GM10847 (cell line): ENCODE results near the gene STAC.

Source experiments
- POLR2A ChIP-seq: IDR thresholded peaks from 2 replicates; pipeline ENCODE4 v1.6.1; 2011; ENCODE audit not compliant: insufficient read length; ENCODE audit errors: extremely low read depth

Gene STAC

GRCh38 chr3:36524560-36524959 is 144.3 kb downstream of the STAC start:
- no peak for TF ChIP-seq POLR2A

- no peak for TF ChIP-seq POLR2A
Measured at GRCh38 chr3:36525115-36525801, 145.0 kb downstream of the STAC start.

DNA sequence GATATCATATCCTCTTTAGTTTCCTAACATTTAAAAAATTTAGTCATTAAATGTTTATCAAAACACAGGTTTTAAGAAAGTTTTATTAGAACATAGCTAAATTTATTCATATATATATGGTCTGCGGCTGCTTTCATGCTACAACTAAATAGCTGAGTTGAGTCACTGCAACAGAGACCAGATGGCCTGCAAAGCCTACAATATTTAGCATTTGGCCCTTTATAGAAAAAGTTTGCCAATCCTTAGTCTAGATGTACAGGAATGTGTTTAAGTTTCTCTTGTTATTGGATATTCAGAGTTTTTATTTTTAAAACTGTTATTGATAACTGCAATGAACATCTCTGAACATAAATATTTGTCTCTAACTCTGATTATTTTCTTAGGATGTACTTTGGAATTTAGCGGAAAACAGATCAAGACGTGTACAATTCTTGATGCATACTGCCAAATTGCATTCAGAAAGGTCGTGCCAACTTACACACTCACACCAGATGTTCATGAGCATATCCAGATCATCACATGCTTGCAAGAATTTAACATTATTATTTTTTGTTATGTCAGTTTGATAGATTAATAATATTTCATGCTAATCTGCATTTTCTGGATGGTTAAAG is 157.9 kb downstream of the STAC start:
- no peak for TF ChIP-seq POLR2A

DNA sequence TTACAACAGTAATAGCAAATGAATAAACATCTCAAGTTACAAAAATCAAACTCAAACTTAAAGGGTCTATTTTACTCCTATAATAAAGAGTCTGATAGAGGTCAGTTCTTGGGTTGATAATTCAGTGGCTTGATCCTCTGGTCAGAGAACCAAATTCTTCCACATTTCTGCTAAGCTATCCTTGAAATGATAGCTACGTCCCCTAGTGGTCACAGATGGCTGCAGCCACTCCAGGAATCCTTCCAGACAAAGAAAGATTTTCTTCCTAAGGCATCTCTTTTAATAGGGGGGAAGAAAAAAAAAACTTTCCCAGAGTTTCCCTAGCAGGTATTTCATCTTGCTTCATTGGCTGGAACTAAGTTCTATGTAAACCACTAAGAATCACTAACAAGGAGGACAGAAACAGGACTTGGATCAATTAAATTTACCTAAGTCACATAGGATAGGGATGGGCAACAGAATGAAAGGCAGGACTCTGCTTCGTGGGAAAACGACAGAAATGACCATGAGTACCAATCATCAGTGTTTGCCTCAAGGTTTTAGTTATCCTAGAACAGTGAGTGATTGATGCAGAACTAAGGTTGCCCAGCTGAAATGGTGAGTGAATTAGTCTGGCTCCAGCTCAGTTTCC is 160.7 kb downstream of the STAC start:
- TF ChIP-seq POLR2A, result no peak

- TF ChIP-seq POLR2A, result no peak
Measured at GRCh38 chr3:36542186-36542585, 161.9 kb downstream of the STAC start.

GRCh38 chr3:36543276-36543997 is 163.1 kb downstream of the STAC start:
- no peak for TF ChIP-seq POLR2A

DNA sequence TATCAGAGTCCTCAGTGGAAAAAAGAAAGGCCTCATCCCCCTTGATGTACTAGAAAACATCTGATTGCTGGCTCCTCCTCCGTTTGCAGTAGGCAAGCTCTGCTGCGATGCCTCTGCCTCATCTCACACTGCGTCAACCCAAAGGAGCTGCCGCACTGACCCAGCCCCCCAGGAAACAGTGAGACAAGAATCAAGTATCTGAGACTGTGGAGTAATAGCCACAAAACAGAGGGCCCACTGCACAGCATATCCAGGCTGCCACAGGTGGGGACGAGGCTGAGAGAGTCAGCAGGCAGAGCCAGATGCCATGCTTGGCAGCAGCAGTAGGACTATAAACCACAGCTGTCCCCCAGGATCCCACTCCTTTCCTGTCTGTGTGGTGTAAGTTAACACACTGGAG is 165.9 kb downstream of the STAC start:
- no peak for TF ChIP-seq POLR2A

DNA sequence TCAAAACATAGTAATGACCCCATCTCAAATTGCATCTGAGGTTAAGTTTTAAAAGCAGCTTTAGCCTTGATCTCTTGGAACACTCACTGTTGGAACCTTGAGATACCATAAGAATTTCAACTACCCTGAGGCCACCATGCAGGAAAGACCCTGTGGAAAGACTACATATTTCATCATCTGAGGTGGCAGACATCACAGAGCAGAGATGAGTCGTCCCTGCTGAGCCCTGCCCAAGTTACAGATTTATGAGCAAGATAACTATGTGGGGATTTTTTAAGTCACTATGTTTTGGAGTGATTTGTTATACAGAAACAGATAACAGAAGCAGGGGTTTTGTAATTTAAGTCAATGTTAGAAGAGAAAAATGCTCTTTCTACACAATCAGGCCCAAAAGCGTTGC is 168.4 kb downstream of the STAC start:
- TF ChIP-seq POLR2A, result no peak

DNA sequence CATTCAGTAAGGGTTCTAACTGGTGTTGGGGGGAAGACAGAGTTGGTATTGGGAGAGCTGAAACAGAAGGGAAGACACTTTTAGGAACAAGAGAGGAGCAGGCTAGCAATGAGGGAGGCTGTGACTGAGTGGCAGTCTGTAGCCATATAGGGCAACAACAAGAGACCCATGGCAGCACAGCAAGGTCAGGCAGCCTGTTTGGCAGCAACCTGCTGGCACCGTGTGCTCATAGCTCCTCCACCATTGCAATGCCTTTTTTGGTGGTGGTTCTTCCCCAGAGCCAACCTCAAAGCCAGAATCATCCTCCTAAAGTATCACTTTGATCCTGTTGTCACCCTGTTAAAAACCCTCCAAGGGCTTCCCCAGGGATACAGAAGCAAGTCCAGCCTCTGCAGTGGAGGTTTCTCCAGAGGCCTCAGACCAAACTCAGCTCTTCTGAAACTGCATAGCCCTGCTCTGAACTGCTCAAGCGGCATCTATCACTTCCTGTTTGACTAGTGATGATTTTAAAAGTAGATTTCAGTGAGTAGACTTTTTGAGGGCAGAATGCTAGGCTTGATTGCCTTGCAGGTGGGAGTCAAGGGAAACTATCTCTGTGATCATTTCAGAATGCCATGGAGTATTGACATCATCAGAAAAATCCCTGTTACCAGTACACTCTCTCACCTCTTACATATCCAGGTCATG is 176.9 kb downstream of the STAC start:
- TF ChIP-seq POLR2A, result no peak

DNA sequence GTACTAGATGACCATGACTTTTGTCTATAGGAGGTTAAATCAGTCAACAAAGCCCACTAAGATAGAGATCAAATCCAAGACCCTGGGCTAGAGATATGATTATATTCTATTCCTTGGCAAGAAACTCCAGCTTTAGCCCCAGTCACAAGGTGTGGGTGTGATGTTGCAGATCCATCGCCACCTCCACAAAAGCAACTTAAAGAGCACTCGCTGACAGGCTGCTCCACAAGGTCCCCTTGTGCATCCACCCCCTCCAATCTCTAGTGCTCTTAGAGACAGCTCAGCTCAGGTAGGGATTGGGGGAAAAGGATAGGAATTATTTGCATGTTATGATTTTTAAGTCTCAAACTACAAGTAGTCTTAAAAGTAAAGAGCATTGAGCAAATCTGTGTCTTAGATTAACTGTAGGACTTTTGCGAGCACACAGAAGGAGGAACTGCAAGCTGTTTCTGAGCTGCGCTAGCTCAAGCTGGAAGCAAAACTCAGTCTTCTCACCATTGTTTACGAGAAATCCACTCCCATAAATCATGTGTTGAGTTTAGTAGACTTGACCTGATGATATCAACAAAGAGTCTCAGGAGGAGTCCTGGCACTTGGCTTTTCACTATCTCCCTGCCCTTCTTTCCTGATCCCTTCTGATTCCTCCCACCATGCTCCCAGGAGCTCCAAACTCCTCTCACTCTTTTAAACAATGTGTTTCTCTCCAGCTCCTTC is 177.6 kb downstream of the STAC start:
- no peak for TF ChIP-seq POLR2A

DNA sequence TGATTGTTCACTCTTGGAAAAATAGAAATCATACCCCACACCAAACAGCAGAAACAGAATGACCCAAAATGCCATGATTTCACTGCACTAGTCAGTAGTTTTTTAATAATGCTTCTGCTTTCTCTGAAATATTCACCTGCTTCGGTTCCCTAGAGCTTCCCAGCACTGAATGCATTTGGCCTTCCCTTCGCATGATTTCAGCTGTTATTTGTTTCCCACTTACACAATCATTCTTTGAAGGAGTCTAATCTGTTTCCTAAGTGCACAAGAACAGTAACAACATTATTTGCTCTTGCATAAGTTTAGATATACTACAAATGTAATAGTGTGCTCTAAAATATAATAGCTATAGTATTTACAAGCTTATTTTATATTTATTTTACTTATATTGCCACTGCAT is 178.7 kb downstream of the STAC start:
- TF ChIP-seq POLR2A, result no peak

GRCh38 chr3:36560685-36561084 is 180.4 kb downstream of the STAC start:
- TF ChIP-seq POLR2A, result no peak

DNA sequence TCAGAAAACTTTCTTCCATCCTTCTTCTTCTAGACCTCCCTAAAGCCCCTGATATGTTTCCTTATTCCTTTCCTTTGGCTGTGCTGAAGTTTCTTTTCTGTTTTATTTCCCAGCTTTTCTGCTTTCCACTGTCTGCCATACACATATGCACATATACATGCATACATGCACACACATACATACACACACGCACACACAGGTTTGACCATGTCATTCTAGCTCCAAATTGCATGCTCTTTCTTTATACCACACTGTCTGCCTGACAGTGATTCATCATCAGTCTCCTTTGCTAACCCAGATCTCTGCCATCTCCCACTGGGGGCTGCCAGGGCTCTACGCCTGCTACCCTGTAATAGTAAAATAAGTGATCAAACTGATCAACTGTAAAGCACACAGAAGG is 181.3 kb downstream of the STAC start:
- TF ChIP-seq POLR2A, result no peak

- TF ChIP-seq POLR2A, result no peak
Measured at GRCh38 chr3:36562945-36563344, 182.6 kb downstream of the STAC start.

GRCh38 chr3:36575241-36575640 is 194.9 kb downstream of the STAC start:
- TF ChIP-seq POLR2A, result no peak
